Measurements from ENCODE around the gene CPEB3.
A peak's percentile ranks its signal among the peaks of the same experiment; 100 is the strongest.

CPEB3 gene

DNA sequence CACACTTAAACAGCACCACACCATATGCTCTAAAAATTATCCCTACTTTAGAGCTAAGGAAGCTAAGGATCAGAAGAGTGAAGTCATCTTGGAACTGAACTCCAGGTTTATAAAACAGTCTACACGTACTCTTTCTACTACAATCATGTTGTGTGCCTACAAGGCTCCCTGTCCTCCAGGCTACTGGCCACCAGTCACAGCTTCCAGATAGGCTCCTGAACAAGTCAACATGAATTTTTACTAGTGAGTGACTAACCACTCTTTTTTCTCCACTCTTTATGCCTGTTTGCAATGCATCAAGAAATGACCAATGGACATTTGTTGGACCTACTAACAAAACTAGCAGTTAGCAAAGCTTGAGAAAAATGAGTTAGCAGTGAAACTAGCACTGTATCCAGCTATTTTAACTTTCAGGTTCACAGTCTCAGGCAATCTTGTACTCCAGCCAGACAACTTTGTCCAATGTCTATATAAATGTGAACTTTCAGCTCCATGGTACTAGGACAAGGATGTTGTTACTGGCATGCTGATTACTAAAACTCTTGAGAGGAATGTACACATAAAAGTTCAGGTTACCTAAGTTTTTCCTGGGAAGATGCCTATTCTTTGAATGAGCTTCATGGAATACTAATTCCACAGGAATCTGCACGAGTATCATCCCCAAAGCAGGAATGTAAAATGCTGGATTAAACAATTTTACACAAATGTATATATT lies 187.3 kb downstream of the CPEB3 start:
- DNase-seq (ENCODE audit: low read depth in 2 of 2) = peak; percentile 33 to 37

GRCh38 chr10:92102601-92103213 lies 188.2 kb downstream of the CPEB3 start:
- DNase-seq (ENCODE audit: low read depth in 2 of 2) = no peak

DNA sequence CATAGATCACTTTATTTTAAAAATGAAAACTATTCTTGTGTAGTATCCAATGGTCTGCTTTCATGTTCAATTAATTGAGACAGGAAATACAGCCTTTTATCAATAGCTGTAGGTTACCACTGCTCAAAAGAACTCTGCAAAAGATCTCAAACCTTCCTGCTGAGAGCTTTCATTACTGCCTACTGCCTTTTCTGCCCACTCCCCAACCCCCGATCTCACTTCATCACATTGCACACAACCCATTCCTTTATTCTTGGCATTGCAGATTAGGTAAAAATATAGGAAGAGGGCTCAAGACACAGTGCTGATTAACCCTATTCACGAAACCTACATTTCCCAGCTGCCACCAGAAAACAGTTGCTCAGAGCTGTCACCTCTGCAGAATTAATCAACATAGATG lies 195.9 kb downstream of the CPEB3 start:
- DNase-seq (ENCODE audit: low read depth in 2 of 2) = no peak

DNA sequence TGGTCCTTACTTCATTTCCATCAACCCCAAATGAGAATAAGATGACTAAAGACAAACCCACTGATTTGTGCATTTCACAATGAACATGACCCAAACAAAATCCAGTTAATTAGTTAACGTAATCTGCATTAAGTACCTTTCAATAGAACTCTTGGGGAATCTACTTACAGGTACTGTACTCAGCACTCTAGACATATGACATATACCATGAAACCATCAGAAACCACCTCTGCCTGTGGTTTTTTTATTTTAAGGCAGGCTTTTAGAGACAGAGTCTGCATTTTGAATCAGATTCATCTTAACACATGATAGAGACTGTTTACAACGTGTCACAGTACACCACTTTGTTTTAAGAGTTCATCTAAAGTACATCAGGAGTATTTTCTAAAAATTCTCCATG lies 198.9 kb downstream of the CPEB3 start:
- DNase-seq (ENCODE audit: low read depth in 2 of 2) = no peak

DNA sequence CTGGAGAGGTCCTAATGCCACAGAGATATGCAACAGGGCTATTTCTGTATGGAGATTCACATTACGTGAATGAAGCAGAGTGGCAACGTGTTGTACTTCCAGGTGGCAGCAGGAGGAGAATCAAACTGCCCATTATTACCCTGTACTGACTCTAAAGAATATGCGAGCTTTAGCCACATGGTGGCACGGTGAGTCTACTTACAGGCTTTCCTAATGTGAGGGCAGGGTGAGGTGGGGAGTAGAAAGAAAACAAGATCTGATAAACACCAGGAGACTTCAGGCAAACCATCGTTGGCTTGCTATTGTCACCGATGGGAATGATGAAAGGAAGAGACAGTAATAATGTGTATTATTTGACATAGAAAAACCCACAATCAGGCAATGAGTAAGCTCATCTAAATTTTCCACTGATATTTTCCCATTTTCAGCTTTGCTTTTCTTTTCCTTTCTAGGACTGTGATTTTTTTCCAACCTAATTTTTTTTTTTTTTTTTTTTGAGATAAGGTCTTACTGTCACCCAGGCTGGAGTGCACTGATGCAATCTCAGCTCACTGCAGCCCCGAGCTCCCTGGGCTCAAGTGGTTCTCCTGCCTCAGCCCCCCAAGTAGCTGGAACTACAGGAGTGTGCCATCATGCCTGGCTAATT lies 203.0 kb downstream of the CPEB3 start:
- peak; percentile 57 for DNase-seq (ENCODE audit: low read depth in 2 of 2)

DNA sequence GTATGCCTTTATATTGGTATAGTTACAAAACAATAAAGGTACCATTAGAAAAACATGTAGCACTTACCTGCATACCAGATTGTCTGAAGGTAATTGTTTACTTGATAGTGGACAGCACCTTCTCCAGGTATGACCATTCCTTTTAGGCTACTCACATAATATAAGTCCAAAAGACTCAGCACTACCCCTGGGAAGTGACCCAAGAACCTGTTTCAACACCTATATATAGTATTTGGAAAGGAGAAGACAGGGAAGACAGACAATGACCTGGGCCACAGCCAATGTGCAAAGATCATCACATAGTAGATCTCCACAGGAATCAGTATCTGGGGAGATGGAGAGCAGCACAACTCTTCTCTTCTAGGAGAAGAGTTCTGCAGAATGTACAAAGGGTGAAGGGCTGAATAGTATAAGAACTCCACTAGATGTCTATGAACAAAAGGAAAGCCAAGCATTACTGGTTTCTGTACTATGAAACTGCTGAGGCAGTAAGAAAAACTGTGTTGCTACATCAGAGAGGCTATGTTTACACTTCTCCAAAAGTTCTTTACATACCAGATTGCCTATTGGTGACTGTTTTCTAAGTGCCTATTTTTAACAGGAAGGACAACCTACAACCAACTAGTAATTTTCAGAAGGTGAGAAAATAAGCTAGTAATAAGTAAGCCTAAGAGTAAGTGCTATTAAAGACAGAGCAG lies 208.1 kb downstream of the CPEB3 start:
- no peak for DNase-seq (ENCODE audit: low read depth in 2 of 2)

- no peak for DNase-seq (ENCODE audit: low read depth in 2 of 2)
Measured at GRCh38 chr10:92081641-92082040, 209.2 kb downstream of the CPEB3 start.

- DNase-seq (ENCODE audit: low read depth in 2 of 2) = no peak
Measured at GRCh38 chr10:92080244-92080643, 210.6 kb downstream of the CPEB3 start.

GRCh38 chr10:92079003-92079402 lies 211.9 kb downstream of the CPEB3 start:
- DNase-seq (ENCODE audit: low read depth in 2 of 2) = no peak

DNA sequence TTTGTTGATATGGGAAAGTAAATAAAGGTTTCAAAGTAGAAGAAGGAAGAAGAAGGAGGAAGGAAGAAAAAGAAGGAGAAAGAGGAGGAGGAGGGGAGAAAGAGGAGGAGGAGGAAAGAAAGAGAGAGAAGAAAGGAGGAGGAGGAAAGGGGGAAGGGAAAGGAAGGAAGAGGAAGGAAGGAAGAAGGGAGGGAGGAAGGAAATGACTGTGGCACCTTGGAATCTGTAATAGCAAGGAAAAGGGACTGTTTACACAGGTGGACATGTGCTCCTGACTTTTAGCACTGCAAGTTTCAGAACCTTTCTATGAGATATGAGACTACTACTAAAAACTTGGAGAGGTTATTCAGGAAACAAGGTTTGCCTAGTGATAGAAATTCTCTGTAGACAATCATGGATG lies 214.2 kb downstream of the CPEB3 start:
- no peak for DNase-seq (ENCODE audit: low read depth in 2 of 2)

- DNase-seq (ENCODE audit: low read depth in 2 of 2) = no peak
Measured at GRCh38 chr10:92075829-92076228, 215.0 kb downstream of the CPEB3 start.

DNA sequence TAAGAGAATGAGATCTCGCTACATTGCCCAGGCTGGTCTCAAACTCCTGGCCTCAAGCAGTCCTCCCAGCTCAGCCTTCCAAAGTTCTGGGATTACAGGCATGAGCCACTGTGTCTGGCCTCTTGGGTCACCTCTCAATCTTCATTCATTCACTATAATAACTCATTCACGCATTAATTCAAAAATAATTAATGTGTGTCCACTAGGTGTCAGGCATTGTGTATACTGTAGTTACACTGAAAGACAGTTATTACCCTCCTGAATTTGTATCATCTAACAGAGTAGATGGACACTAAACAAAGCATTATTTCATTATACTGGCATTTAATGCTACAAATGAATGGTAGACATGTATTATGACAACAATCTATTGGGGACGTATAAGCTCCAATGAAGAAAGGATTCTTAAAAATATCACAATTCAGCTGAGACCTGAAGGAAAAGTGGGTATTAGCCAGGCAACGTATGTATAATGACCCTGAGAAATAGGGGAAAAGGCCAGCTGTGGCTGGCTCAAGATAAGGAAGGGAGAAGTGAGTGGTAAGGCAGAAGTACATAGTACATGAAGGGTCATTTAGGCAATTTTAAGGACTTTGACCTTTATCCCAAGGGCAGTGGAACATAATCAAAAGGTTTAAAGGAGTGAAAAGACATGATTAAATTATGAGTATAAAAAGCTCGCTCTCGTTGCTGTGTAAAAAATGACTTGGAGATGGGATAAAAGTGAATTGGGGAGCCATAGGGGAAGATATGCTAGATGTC lies 216.6 kb downstream of the CPEB3 start:
- DNase-seq (ENCODE audit: low read depth in 2 of 2) = no peak

DNA sequence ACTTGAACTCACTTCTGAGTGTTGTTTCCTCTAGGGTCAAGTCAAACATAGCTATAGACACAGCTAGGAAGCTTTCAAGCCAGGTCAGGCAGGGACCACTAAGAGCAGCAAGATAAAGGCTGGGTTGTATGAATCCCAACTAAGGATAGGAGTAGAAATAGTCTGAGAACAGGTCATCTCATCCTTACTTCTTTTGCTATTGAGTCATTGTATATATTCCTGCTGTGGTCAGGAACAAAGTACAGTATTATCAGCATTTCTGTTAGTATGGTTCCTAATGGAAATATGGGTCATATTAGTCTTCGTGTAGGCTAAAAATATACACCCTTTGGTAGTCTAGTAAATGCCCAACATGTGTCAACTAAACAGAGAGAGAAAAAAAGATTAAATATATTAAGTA lies 222.0 kb downstream of the CPEB3 start:
- DNase-seq (ENCODE audit: low read depth in 2 of 2) = no peak

DNA sequence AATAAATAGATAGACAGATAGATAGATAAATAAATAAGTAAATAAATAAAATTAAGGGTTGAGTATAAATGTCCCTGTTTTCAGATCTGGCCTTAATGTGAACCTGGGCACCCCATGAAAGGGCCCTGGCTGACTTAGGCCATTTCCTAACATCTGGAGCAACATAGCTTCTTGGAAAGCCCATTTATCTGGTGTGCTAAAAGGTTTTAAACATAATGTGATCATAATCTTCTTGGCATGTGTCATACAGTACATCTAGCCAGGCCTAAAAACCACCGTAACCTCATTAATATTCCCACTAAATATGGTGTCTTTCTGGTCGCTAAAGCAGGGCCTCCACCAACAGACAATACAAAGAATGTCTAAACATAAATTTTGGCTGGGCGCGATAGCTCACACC lies 224.5 kb downstream of the CPEB3 start:
- DNase-seq (ENCODE audit: low read depth in 2 of 2) = no peak

DNA sequence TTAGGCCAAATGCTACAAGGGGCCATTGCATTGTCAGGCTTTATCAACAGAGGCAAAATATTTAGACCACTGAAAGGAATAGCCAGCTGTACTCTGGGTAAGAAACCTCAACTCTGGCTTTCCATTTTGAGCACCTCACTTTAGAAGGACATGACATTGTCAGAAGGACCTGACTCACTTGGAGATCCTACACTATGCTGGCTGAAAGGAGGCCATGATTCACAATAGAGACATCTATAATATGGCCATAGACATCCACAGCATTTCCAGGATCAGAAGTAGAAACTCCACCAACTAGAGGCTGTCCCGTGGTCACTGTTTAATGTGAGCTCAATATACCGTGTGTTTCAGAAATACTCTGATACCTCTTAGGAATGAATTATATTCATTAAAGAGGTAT lies 226.4 kb downstream of the CPEB3 start:
- DNase-seq (ENCODE audit: low read depth in 2 of 2) = no peak

GRCh38 chr10:92062273-92062672 lies 228.6 kb downstream of the CPEB3 start:
- DNase-seq (ENCODE audit: low read depth in 2 of 2) = no peak

GRCh38 chr10:92054807-92055206 lies 236.1 kb downstream of the CPEB3 start:
- no peak for DNase-seq (ENCODE audit: low read depth in 2 of 2)

- no peak for DNase-seq (ENCODE audit: low read depth in 2 of 2)
Measured at GRCh38 chr10:92052741-92053140, 238.1 kb downstream of the CPEB3 start.

- no peak for DNase-seq (ENCODE audit: low read depth in 2 of 2)
Measured at GRCh38 chr10:92052088-92052487, 238.8 kb downstream of the CPEB3 start.

- DNase-seq (ENCODE audit: low read depth in 2 of 2) = no peak
Measured at GRCh38 chr10:92047215-92047614, 243.7 kb downstream of the CPEB3 start.

DNA sequence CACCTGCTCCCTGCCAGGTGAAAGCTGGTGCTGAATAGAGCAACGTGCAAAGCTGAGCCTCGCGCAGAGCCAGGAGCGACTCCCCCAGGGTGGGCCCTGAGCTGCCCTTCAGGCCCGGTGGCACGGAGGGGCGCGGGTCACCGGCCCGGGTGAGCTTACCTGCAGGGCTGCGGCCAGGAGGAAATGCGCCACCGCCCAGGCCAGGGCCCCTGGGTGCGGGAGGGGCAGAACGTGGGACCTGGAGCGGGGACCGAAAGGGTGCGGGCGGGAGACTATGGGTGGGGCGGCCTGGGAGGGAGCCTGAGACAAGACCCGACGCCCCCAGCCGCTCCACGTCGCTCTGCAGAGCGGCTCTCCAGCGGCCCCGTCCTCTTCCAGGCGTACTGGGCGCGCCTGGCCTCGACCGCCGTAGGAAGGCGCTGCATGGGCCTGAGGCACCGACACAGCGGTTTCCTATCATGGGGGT lies 245.2 kb downstream of the CPEB3 start:
- DNase-seq (ENCODE audit: low read depth in 2 of 2) = no peak

DNA sequence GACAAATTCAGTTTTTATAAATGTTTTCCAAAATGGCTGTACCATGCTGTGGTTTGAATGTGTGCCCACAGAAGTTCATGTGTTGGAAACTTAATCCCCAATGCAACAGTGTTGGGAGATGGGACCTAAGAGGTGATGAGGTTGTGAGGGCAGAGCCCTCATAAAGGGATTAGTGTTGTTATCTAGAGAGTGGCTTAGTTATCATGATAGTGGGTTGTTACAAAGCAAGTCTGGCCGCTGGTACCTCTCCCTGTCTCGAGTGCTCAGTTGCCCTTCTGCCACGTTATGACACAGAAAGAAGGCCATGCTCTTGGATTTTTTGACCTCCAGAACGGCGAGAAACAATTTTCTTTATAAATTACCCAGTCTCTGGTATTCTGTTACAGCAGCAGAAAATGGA lies 248.3 kb downstream of the CPEB3 start:
- DNase-seq (ENCODE audit: low read depth in 2 of 2) = no peak

Data from fibroblast of skin of left biceps (primary cell).